Panc1 (cell line): ENCODE measurements around the gene ATPAF2.

Experiments used
- CTCF ChIP-seq: fragments of 450-650 bp; IDR thresholded peaks from 2 replicates; pipeline ENCODE4 v1.5.1; 2017; ENCODE audit warnings: mild to moderate bottlenecking
- POLR2AphosphoS5 ChIP-seq: IDR thresholded peaks from 2 replicates; pipeline ENCODE4 v1.6.1; 2012; ENCODE audit warnings: mild to moderate bottlenecking, low read depth, low read length, moderate library complexity
- SIN3A ChIP-seq: IDR thresholded peaks from 2 replicates; pipeline ENCODE4 v1.6.1; 2012; ENCODE audit warnings: low read depth, mild to moderate bottlenecking, low read length, moderate library complexity, borderline replicate concordance; ENCODE audit not compliant: insufficient read depth
- TCF7L2 ChIP-seq: IDR thresholded peaks from 2 replicates; pipeline ENCODE4 v1.6.1; 2011; ENCODE audit warnings: mild to moderate bottlenecking, low read depth, low read length, inconsistent platforms

GRCh38 chr17:17985153-17985552 is 53.8 kb downstream of the ATPAF2 start:
- no peak for TF ChIP-seq CTCF
- TF ChIP-seq TCF7L2, result no peak
- no peak for TF ChIP-seq POLR2AphosphoS5
- no peak for TF ChIP-seq SIN3A
